Activated naive CD4-positive, alpha-beta T cell treated with anti-CD3 and anti-CD28 coated beads for 36 hours (primary cell): ENCODE data around the gene GRIK4. TPM values are rescaled to one million over a fixed set of nuclear protein-coding genes. Genes with fewer than 3 reads are reported as not detected.

Source experiments
- CTCF ChIA-PET: fragments of 350-600 bp; sonication (Branson Sonifier 250); formaldehyde crosslinking; loops from one replicate; lab custom pipeline; 2021; ENCODE audit warnings: antibody characterized with exemption; lab: Charles Lee
- DNase-seq: peaks from one replicate; pipeline ENCODE4 v3.0.0-alpha.2; 2020
- H3K27ac Mint-ChIP-seq: one replicate; pipeline ENCODE4 v1.8.0; 2021; ENCODE audit warnings: mild to moderate bottlenecking, mixed read lengths
- H3K27me3 Mint-ChIP-seq: one replicate; pipeline ENCODE4 v1.8.0; 2021; ENCODE audit warnings: low read depth, mixed read lengths
- H3K36me3 Mint-ChIP-seq: one replicate; pipeline ENCODE4 v1.8.0; 2021; ENCODE audit warnings: low read depth, mixed read lengths
- H3K4me1 Mint-ChIP-seq: one replicate; pipeline ENCODE4 v1.8.0; 2021; ENCODE audit warnings: low read depth, mixed read lengths
- H3K4me3 Mint-ChIP-seq: one replicate; pipeline ENCODE4 v1.8.0; 2021; ENCODE audit warnings: mild to moderate bottlenecking, moderate library complexity, mixed read lengths
- H3K9me3 Mint-ChIP-seq: one replicate; pipeline ENCODE4 v1.8.0; 2021; ENCODE audit warnings: mixed read lengths
- intact Hi-C: fragments of 100-400 bp; cut with micrococcal nuclease; formaldehyde crosslinking; loops from one replicate; pipeline ENCODE4 v1.15.1; 2023
- total RNA-seq, 2 experiments: library from RNA; stranded (reverse); gene quantifications; one replicate each; pipeline ENCODE4 v1.2.3, GENCODE V29; 2021

GRIK4 gene
- total RNA-seq, 2 experiments from 2014 or later, result not detected

DNA sequence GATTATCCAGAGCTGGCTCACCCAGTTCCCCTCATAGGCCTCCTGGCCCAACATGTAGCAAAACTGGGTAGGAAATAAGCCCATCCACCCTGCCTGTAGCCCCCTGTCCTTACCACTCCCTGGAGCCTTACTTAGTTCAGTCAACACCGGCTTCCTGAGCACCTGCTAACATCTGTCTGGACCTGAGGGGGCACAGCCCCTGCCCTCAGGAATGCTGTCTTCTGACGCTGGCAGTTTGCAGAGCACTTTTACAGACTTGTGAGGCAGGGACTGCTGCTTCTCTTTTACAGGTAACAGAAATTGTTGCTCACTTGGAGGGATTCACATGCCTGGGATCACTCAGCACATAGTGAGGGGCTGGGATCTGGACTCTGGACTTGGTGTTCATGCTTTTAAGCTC lies 360.4 kb downstream of the GRIK4 start:
- Mint-ChIP-seq H3K4me3 (no peak overlapping the region), H3K27ac (no peak overlapping the region), H3K9me3 (peaks cover 2% of the 10 kb centered on the region), H3K4me1 (no peaks in the 10 kb centered on the region), H3K27me3 (peaks cover 10% of the 10 kb centered on the region), H3K36me3 (no peaks in the 10 kb centered on the region)
- no peak for DNase-seq
- intact Hi-C loops, result no loop called here
- CTCF ChIA-PET, result no interaction called here

DNA sequence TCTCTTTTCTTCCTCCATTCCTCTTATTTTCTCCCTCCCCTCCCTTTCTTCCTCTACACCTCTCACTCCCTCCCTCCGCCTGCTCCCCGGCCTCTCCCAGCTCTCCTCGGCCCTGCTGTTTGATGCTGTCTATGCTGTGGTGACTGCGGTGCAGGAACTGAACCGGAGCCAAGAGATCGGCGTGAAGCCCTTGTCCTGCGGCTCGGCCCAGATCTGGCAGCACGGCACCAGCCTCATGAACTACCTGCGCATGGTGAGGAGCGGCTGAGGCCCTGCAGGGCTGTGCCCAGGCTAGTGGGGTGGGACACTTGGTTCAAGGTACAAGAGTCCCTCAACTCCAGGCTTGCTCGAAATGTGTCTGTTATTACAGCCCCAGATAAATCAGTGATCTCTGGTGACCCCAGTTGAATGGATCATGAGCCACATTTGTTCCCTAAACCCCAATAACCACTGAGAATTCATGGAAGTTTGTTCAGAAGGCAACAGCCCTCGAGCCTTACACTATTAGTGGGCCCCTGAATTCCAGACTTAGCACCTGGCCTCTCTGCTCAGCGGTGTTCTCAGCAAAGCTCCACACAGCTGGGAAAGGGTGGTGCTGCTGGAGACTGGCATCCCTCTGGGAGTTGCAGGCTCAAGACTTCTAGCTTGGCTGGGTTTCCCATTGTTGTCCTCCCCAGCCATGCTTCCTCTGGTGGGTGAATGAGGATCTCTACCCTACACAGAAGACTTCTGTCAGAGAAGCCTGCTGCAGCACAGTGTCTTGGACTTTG lies 362.6 kb downstream of the GRIK4 start:
- H3K27me3 Mint-ChIP-seq, result peaks cover 5% of the 10 kb centered on the region
- CTCF ChIA-PET, result interaction anchor here (0.6 kb wide), 1 partner anchor 18 kb away, joined by 4 read pairs; no protein-coding TSS in a partner anchor
- H3K4me3 Mint-ChIP-seq, result no peak overlapping the region
- no peak overlapping the region for H3K27ac Mint-ChIP-seq
- H3K4me1 Mint-ChIP-seq, result no peaks in the 10 kb centered on the region
- peaks cover 2% of the 10 kb centered on the region for H3K9me3 Mint-ChIP-seq
- no peaks in the 10 kb centered on the region for H3K36me3 Mint-ChIP-seq
- intact Hi-C loops, result no loop called here
- no peak for DNase-seq

- CTCF ChIA-PET, result no interaction called here
- Mint-ChIP-seq H3K27ac (no peak overlapping the region), H3K27me3 (peaks cover 4% of the 10 kb centered on the region), H3K9me3 (peaks cover 2% of the 10 kb centered on the region), H3K36me3 (no peaks in the 10 kb centered on the region), H3K4me1 (no peaks in the 10 kb centered on the region), H3K4me3 (no peak overlapping the region)
- intact Hi-C loops, result no loop called here
- DNase-seq, result no peak
Measured at GRCh38 chr11:120875986-120876385, 364.4 kb downstream of the GRIK4 start.

- CTCF ChIA-PET, result no interaction called here
- Mint-ChIP-seq H3K27ac (no peak overlapping the region), H3K4me1 (no peaks in the 10 kb centered on the region), H3K27me3 (peaks cover 4% of the 10 kb centered on the region), H3K9me3 (peaks cover 2% of the 10 kb centered on the region), H3K4me3 (no peak overlapping the region), H3K36me3 (no peaks in the 10 kb centered on the region)
- intact Hi-C loops, result no loop called here
- no peak for DNase-seq
Measured at GRCh38 chr11:120877746-120878365, 366.3 kb downstream of the GRIK4 start.

- H3K9me3 Mint-ChIP-seq, result peaks cover 2% of the 10 kb centered on the region
- H3K4me3 Mint-ChIP-seq, result no peak overlapping the region
- no peaks in the 10 kb centered on the region for H3K4me1 Mint-ChIP-seq
- no peak for DNase-seq
- H3K36me3 Mint-ChIP-seq, result no peaks in the 10 kb centered on the region
- intact Hi-C loops, result no loop called here
- no peak overlapping the region for H3K27ac Mint-ChIP-seq
- H3K27me3 Mint-ChIP-seq, result peaks cover 2% of the 10 kb centered on the region
- CTCF ChIA-PET, result no interaction called here
Measured at GRCh38 chr11:120878781-120879180, 367.2 kb downstream of the GRIK4 start.

DNA sequence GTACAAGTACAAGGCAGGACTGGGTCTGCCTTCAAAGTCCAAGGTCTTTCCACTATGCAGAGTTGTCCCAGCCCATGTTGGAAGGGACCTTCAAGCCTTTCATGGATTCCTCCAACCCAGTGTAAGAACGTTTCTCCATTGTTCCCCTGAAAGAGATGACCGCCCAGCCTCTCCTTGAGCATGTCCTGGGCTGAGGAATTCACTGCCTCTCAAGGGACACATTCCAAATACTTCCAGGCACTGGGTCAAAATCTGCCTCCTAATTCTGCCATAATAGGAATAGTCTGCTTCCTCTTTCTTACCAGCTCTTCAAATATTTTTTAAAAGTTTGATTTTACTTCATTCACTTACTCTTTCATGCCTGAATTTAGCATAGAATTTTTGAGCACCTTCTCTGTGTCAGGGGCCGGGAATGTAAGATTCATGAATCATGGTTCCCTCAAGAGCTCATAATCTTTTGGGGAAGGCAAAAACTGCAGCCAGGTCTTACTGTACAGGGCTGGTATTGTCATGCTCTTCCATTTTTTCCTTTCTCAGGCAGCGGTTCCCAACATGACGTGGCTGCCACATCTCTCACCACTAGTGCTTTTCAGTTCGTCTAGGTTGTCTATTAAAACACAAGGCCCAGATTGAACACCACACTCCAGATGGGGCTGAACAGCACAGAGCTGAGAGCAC lies 369.1 kb downstream of the GRIK4 start:
- CTCF ChIA-PET, result no interaction called here
- Mint-ChIP-seq H3K4me3 (no peak overlapping the region), H3K36me3 (no peaks in the 10 kb centered on the region), H3K4me1 (no peaks in the 10 kb centered on the region), H3K27ac (no peak overlapping the region), H3K27me3 (peaks cover 2% of the 10 kb centered on the region), H3K9me3 (peaks cover 2% of the 10 kb centered on the region)
- no peak for DNase-seq
- intact Hi-C loops, result no loop called here

DNA sequence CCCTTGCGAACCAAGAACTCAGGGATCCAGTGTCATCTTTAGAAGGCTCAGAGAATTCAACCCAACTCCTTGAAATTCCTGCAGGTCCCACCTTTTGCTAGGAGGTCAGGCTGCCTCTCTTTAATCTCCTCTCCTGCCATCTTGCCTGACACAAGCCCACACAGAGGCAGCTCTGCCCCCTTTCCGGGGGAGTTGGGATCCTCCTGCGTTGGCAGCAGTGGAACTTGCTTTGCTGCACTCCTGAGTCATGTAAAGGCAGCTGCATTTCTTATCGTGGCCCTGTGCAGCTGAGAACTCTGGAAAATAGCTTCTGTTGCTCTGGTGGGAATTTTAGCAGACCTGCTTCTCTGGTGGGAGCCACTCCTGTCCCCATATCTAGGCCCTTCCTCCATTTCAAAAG lies 370.0 kb downstream of the GRIK4 start:
- no peak overlapping the region for H3K27ac Mint-ChIP-seq
- intact Hi-C loops, result no loop called here
- H3K9me3 Mint-ChIP-seq, result no peaks in the 10 kb centered on the region
- no peak for DNase-seq
- no peak overlapping the region for H3K4me3 Mint-ChIP-seq
- CTCF ChIA-PET, result no interaction called here
- no peaks in the 10 kb centered on the region for H3K36me3 Mint-ChIP-seq
- peaks cover 2% of the 10 kb centered on the region for H3K27me3 Mint-ChIP-seq
- no peaks in the 10 kb centered on the region for H3K4me1 Mint-ChIP-seq

- no peak overlapping the region for H3K27ac Mint-ChIP-seq
Measured at GRCh38 chr11:120882175-120882574, 370.6 kb downstream of the GRIK4 start.

GRCh38 chr11:120883404-120884080 lies 372.0 kb downstream of the GRIK4 start:
- H3K27ac Mint-ChIP-seq, result no peak overlapping the region
- intact Hi-C loops, result no loop called here
- H3K27me3 Mint-ChIP-seq, result peaks cover 7% of the 10 kb centered on the region
- CTCF ChIA-PET, result interaction anchor here (1.1 kb wide), 1 partner anchor 46 kb away, joined by 3 read pairs; no protein-coding TSS in a partner anchor
- no peak for DNase-seq
- H3K4me1 Mint-ChIP-seq, result no peaks in the 10 kb centered on the region
- no peak overlapping the region for H3K4me3 Mint-ChIP-seq
- no peaks in the 10 kb centered on the region for H3K36me3 Mint-ChIP-seq
- no peaks in the 10 kb centered on the region for H3K9me3 Mint-ChIP-seq

More at GRCh38 chr11:120882175-120882574, 370.6 kb downstream of the GRIK4 start:
- Mint-ChIP-seq H3K4me1 (no peaks in the 10 kb centered on the region), H3K27me3 (peaks cover 5% of the 10 kb centered on the region), H3K4me3 (no peak overlapping the region), H3K36me3 (no peaks in the 10 kb centered on the region), H3K9me3 (no peaks in the 10 kb centered on the region)
- CTCF ChIA-PET, result no interaction called here
- intact Hi-C loops, result no loop called here
- no peak for DNase-seq

DNA sequence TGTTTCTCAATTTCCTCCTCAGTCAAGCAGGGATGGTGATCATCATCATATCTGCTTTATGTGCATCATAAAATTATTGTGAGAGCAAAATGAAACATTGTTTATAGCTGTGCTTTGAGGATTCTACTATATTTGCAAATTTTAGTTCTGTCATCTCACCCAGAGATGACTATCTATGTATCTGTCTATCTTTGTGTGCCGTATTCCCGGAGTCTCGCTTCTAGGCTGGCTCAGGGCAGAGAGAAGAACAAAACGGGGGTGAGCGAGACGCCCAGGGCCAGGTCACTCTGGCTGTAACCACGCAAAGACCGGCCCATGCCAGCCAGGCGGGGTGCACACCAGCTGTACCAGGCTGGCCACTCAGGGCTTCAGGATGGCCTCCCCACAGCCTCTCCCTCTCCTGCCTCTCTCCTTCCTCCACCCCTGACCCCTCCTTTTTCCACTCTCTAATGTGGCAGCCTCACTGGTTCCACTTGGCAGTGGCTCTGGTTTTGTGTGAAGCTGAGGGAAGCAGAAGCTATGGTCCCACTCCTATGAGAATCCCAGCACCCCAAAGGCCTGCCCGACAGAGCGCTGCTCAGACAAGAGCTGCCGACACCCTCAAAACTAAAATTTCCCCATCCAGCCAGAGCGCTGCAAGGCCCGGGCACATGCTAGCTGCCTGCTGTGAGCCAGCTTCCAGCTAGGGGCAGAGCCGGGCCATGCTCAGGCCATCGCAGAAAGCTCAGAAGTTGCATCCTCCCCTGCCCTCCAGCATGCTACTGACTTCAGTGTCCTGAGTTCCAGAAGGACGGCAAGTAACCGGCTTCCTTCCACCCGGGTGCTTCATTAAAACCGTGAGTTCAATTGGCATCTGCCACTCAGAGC lies 372.8 kb downstream of the GRIK4 start:
- CTCF ChIA-PET, result interaction anchor here (1.1 kb wide), 1 partner anchor 45 kb away, joined by 3 read pairs; no protein-coding TSS in a partner anchor
- no peaks in the 10 kb centered on the region for H3K4me1 Mint-ChIP-seq
- intact Hi-C loops, result no loop called here
- no peaks in the 10 kb centered on the region for H3K36me3 Mint-ChIP-seq
- no peak overlapping the region for H3K4me3 Mint-ChIP-seq
- no peak overlapping the region for H3K27ac Mint-ChIP-seq
- H3K27me3 Mint-ChIP-seq, result peaks cover 7% of the 10 kb centered on the region
- no peaks in the 10 kb centered on the region for H3K9me3 Mint-ChIP-seq
- no peak for DNase-seq

- DNase-seq, result no peak
- Mint-ChIP-seq H3K4me3 (no peak overlapping the region), H3K9me3 (no peaks in the 10 kb centered on the region), H3K36me3 (no peaks in the 10 kb centered on the region), H3K27me3 (peaks cover 7% of the 10 kb centered on the region), H3K27ac (no peak overlapping the region), H3K4me1 (no peaks in the 10 kb centered on the region)
- CTCF ChIA-PET, result no interaction called here
- intact Hi-C loops, result no loop called here
Measured at GRCh38 chr11:120890609-120891320, 379.2 kb downstream of the GRIK4 start.
